H7 (cell line): ENCODE measurements around the gene CADM2. TPM values are rescaled to one million over a fixed set of nuclear protein-coding genes. Genes with fewer than 3 reads are reported as not detected.

ENCODE experiments used
- DNase-seq: peaks from one replicate; pipeline ENCODE4 v3.0.0; 2012
- H3K27me3 ChIP-seq: 2 replicates; pipeline ENCODE4 v1.6.0; 2011; ENCODE audit warnings: mild to moderate bottlenecking, low read length; ENCODE audit not compliant: control insufficient read depth, insufficient read depth
- H3K36me3 ChIP-seq: replicated peaks from 2 replicates; pipeline ENCODE4 v1.5.1; 2011; ENCODE audit warnings: low read length; ENCODE audit not compliant: control insufficient read depth, insufficient read depth
- H3K4me3 ChIP-seq: 2 replicates; pipeline ENCODE4 v1.5.1; 2011; ENCODE audit warnings: low read depth, mild to moderate bottlenecking, control low read depth, low read length, moderate library complexity; ENCODE audit not compliant: insufficient read depth
- total RNA-seq: library from RNA; depleted of rRNA; stranded (reverse); fragments of >200 nt; shearing (Covaris generic); gene quantifications from 2 replicates; pipeline ENCODE4 v1.2.3, GENCODE V29; 2014

Gene CADM2
- total RNA-seq, 1 experiment from 2014 or later = 2.7 TPM

DNA sequence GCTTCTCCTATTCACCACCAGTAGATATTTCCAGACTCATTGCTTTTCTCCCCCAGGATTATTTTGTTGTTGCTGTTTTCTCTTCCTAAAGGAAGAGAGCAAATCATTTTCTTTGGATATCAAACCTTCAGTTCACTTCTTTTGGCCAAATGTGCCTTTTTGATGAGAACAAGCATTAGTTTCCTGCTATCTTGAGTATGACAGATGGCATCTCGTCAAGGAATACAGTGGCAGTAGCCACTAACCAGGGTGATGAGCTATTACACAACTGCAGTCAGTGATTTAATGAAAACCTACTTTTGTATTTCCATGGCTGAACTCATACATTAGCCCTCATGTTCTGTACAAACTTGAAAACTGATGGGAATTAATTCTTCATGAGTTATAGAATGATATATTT is 354.6 kb downstream of the CADM2 start:
- Histone ChIP-seq H3K4me3 (no peak overlapping the region), H3K27me3 (no peaks in the 10 kb centered on the region), H3K36me3 (no peaks in the 10 kb centered on the region)
- DNase-seq = no peak

DNA sequence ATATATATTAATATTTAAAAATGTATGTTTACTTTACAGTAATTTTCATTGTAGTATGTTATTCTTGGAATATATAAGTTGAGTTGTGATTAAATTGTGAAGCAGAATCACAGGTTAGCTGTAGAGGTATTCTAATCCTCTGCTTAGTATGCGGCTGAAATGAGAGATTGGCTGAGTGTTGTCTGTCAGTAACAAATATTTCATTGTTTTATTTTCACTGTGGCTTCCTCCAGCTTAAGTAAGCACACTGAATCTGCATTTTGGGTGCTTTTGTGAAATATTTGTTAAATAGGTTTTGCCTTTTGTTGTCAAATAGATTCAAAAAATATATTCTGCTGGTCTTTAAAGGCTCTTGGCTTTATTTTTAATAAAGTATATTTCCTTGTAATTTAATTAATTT is 357.5 kb downstream of the CADM2 start:
- Histone ChIP-seq H3K36me3 (no peaks in the 10 kb centered on the region), H3K4me3 (no peak overlapping the region), H3K27me3 (no peaks in the 10 kb centered on the region)
- DNase-seq = no peak

- no peaks in the 10 kb centered on the region for H3K36me3 ChIP-seq
- no peaks in the 10 kb centered on the region for H3K27me3 ChIP-seq
- no peak for DNase-seq
- no peak overlapping the region for H3K4me3 ChIP-seq
Observed at GRCh38 chr3:85321892-85322291, 363.1 kb downstream of the CADM2 start.

DNA sequence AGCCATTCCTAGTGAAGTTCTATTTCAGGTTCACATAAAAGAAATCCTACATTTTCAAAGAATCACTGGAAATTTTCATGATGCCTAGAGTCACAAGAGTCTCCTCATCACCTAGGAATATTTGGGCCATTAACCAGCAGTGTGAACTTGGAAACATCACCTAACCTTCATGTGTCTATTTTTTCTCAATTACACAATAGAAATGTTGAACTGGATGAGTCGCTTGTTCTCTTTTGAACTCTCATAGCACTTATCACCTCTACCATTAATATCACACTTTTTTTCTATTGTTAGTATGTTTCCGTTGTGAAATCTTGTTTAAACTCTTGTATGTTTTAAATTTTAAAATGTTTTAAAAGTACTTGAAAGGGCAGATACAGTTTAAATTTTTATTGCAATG is 371.3 kb downstream of the CADM2 start:
- no peaks in the 10 kb centered on the region for H3K36me3 ChIP-seq
- H3K4me3 ChIP-seq = no peak overlapping the region
- DNase-seq = no peak
- no peaks in the 10 kb centered on the region for H3K27me3 ChIP-seq

DNA sequence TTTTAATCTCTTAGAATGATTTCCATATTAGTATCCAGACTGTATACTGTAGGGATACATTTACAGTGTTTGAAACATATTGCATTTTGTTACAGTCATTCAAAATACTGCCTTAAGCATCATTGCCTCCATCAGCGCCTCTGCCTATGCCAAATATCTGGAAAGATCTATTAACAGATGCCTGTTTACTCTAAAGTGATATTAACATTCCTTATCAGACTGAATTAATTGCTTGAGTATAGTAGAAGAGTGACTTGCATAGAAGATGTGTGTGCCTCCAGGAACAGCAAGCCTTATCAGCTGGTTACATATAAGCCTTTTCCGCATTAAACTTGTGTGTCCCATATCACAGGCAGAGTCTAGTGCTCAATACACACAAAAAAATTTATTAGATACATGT is 379.1 kb downstream of the CADM2 start:
- H3K27me3 ChIP-seq = no peaks in the 10 kb centered on the region
- DNase-seq = no peak
- H3K4me3 ChIP-seq = no peak overlapping the region
- no peaks in the 10 kb centered on the region for H3K36me3 ChIP-seq

- peak; percentile 2 for DNase-seq
Observed at GRCh38 chr3:85342915-85343314, 384.1 kb downstream of the CADM2 start.

DNA sequence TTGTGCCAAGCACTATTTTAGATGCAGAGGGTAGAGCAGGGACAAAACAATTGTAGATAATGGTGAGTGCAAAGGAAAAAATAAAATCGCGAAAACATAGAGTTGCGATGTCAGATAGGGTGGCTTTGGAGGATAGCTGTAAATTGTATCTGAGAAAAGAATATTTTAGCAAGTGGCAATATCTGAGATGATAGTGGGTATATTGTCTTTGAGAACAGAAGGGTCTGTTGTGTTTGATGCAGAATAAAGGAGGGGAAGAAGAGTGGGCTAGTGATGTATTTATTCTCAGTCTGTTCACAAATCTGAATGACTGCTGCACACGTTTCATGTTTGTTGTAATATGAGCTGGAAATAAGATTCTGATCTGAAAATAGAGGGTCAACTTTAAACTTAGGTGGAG is 396.8 kb downstream of the CADM2 start:
- no peak for DNase-seq
- Histone ChIP-seq H3K27me3 (no peaks in the 10 kb centered on the region), H3K4me3 (no peak overlapping the region), H3K36me3 (no peaks in the 10 kb centered on the region)

More at GRCh38 chr3:85342915-85343314, 384.1 kb downstream of the CADM2 start:
- Histone ChIP-seq H3K36me3 (no peaks in the 10 kb centered on the region), H3K4me3 (no peak overlapping the region), H3K27me3 (no peaks in the 10 kb centered on the region)

GRCh38 chr3:85360742-85361387 is 402.1 kb downstream of the CADM2 start:
- Histone ChIP-seq H3K36me3 (no peaks in the 10 kb centered on the region), H3K27me3 (no peaks in the 10 kb centered on the region), H3K4me3 (no peak overlapping the region)
- DNase-seq = peak; percentile 35

DNA sequence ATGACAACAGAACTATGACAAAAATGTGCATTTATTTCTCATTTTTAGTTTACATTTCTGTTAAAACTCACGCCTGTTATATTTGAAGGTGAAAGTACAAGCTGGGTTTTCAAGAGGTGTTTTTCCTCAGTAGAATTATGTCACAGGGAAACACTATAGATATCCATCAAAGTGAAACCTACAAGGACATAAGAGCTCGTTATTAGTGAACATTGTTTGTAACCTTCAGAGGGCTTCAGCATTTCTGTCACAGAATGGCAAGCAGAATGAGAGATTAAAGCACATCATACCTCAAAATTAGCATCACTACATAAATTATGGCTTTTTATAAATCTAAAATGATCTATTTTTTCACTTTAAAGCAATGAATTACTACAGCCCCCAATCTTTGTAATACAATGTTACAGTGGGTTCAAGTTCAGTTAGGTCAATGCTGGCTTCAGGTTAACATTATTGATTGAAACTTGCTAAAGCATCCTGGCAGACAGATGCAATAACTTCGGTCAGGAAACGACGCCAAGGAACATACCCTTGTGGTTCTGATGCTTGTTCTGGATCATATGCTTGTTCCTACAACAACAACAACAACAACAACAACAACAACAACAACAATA is 405.6 kb downstream of the CADM2 start:
- no peak for DNase-seq
- Histone ChIP-seq H3K4me3 (no peak overlapping the region), H3K27me3 (no peaks in the 10 kb centered on the region), H3K36me3 (no peaks in the 10 kb centered on the region)

GRCh38 chr3:85370341-85370740 is 411.6 kb downstream of the CADM2 start:
- Histone ChIP-seq H3K4me3 (no peak overlapping the region), H3K36me3 (no peaks in the 10 kb centered on the region), H3K27me3 (no peaks in the 10 kb centered on the region)
- DNase-seq = no peak

GRCh38 chr3:85376131-85376530 is 417.3 kb downstream of the CADM2 start:
- no peaks in the 10 kb centered on the region for H3K27me3 ChIP-seq
- H3K4me3 ChIP-seq = no peak overlapping the region
- DNase-seq = no peak
- H3K36me3 ChIP-seq = no peaks in the 10 kb centered on the region

DNA sequence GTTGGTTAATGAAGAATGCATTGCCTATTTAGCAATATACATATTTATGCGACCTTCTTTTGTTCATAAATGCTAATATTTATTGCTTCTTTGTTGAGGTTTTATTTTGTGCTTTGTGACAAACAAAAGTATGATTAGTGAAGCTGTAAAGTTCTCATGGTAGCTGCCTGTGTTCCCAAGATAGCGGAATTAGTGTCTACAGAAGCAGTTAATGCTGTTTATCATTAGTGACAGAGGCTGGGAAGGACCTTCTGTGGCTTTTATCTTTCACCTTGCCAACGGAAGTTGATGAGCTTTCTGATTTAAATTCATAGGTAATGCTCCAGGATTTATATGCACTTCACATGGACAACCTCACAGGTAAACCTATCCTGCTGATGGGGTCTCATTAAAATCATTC is 418.3 kb downstream of the CADM2 start:
- no peak overlapping the region for H3K4me3 ChIP-seq
- H3K36me3 ChIP-seq = no peaks in the 10 kb centered on the region
- no peaks in the 10 kb centered on the region for H3K27me3 ChIP-seq
- DNase-seq = no peak

GRCh38 chr3:85384372-85384771 is 425.6 kb downstream of the CADM2 start:
- H3K4me3 ChIP-seq = no peak overlapping the region
- no peak for DNase-seq
- H3K36me3 ChIP-seq = no peaks in the 10 kb centered on the region
- H3K27me3 ChIP-seq = no peaks in the 10 kb centered on the region

GRCh38 chr3:85387913-85388505 is 429.2 kb downstream of the CADM2 start:
- no peaks in the 10 kb centered on the region for H3K36me3 ChIP-seq
- DNase-seq = no peak
- no peak overlapping the region for H3K4me3 ChIP-seq

DNA sequence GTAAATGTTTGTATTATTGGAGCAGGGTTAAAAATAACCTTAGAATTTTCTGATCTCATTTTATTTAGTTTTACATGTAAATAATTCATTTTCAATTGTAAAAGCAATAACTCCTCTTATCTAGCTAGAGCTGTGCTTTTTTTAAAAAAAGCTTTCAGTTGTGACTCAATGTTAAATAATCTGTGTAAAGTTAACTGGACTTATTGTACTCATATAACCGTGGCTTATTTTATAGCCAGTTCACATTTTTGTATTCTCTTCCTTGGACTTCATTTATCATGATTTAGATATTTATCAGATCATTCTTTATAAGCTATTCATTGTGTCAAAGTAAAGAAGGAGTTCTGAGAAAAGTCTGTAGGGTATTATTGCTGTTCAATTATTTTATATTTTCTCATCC is 435.6 kb downstream of the CADM2 start:
- no peak overlapping the region for H3K4me3 ChIP-seq
- H3K36me3 ChIP-seq = no peaks in the 10 kb centered on the region
- H3K27me3 ChIP-seq = no peaks in the 10 kb centered on the region
- DNase-seq = no peak

More at GRCh38 chr3:85387913-85388505, 429.2 kb downstream of the CADM2 start:
- H3K27me3 ChIP-seq = no peaks in the 10 kb centered on the region
